DOHH2 (cell line): ENCODE results near the gene TCL1B.

Experiments used
- EZH2phosphoT487 ChIP-seq: fragments of 200-600 bp; sonication (generic); IDR thresholded peaks from 2 replicates; pipeline ENCODE4 v1.6.1; 2017; ENCODE audit warnings: borderline replicate concordance, mild to moderate bottlenecking, antibody characterized with exemption, low read length, moderate library complexity, mixed read lengths
- TF ChIP-seq, protein P1 (sequence below): fragments of 200-600 bp; sonication (generic); IDR thresholded peaks from one replicate; pipeline ENCODE4 v1.5.1; 2014; ENCODE audit warnings: antibody characterized with exemption, mild to moderate bottlenecking, low read depth, low read length; ENCODE audit not compliant: poor library complexity, severe bottlenecking

DNA sequence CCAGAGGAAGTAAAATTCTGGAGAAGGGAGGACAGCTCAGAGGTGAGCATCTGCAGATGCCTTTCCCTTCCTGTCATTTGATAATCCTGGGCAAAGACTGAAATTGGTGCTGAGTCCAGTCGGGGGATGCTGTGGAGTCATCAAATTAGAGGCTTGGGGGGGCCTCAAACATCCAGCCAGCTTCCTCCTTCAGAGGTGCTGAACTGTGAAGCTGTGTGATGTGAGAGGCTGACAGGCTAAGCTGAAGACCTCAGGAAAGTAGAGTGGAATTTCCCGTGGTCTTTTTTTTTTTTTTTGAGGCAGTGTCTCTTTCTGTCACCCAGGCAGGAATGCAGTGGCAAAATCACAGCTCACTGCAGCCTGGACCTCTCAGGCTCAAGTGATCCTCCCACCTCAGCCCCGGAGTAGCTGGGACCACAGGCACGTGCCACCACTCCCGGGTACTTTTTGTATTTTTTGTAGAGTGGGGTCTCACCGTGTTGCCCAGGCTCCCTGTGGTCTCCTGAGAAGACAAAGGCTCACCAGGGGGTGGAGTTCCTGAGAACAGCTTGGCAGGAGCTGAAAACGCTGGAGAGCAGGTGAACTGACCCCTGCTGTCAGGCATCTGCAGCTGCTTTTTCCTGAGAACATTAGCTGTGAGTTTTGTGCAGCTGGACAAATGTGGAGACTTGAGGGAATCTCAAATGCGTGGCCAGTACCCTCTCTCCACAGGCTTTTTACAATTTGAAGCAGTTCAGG lies 6.1 kb upstream of the TCL1B start:
- TF ChIP-seq, protein P1, sequence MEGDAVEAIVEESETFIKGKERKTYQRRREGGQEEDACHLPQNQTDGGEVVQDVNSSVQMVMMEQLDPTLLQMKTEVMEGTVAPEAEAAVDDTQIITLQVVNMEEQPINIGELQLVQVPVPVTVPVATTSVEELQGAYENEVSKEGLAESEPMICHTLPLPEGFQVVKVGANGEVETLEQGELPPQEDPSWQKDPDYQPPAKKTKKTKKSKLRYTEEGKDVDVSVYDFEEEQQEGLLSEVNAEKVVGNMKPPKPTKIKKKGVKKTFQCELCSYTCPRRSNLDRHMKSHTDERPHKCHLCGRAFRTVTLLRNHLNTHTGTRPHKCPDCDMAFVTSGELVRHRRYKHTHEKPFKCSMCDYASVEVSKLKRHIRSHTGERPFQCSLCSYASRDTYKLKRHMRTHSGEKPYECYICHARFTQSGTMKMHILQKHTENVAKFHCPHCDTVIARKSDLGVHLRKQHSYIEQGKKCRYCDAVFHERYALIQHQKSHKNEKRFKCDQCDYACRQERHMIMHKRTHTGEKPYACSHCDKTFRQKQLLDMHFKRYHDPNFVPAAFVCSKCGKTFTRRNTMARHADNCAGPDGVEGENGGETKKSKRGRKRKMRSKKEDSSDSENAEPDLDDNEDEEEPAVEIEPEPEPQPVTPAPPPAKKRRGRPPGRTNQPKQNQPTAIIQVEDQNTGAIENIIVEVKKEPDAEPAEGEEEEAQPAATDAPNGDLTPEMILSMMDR = no peak
- no peak for TF ChIP-seq EZH2phosphoT487
